Measurements from ENCODE around the gene SEC23IP.

The SEC23IP gene

DNA sequence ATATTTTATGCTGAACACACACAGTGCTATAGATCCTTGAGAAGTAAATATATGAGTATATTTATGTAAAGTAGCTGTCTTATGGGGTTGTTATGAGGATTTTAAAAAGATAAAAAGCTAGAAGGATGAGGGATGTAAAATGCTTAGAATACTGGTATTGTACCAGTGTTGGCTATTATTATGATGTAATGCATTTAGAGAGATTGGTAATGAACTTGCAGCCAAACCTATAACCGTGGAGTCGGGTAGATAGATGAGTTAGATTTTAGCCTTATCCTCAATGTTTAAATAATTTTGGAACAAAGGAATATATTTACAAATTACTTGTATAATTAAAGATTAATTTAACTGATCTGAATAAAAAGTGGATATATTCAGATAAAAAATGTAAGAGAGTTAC is 99.3 kb downstream of the SEC23IP start:
- TF ChIP-seq, protein P1, sequence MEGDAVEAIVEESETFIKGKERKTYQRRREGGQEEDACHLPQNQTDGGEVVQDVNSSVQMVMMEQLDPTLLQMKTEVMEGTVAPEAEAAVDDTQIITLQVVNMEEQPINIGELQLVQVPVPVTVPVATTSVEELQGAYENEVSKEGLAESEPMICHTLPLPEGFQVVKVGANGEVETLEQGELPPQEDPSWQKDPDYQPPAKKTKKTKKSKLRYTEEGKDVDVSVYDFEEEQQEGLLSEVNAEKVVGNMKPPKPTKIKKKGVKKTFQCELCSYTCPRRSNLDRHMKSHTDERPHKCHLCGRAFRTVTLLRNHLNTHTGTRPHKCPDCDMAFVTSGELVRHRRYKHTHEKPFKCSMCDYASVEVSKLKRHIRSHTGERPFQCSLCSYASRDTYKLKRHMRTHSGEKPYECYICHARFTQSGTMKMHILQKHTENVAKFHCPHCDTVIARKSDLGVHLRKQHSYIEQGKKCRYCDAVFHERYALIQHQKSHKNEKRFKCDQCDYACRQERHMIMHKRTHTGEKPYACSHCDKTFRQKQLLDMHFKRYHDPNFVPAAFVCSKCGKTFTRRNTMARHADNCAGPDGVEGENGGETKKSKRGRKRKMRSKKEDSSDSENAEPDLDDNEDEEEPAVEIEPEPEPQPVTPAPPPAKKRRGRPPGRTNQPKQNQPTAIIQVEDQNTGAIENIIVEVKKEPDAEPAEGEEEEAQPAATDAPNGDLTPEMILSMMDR (IDR thresholded peaks at IDR 0.05; ENCODE audit: low read depth, low read length, missing control alignments) = no peak
- H3K4me3 ChIP-seq (replicated peaks; ENCODE audit: low read depth, low read length) = no peak overlapping the region
- no peak for DNase-seq (ENCODE audit: extremely low read depth, low read depth)

Data from HFF-Myc (cell line).